Psoas muscle (tissue), 8 donors: ENCODE results near the gene PTGR2. TPM values are rescaled to one million over a fixed set of nuclear protein-coding genes. Genes with fewer than 3 reads are reported as not detected.
"Not testable (repeated sequence)": the region's sequence is repeated elsewhere in the genome, so short reads cannot be mapped to it uniquely, and the experiment has no call there.

Experiments used
- ATAC-seq, 4 donors: fragments of 200-7000 bp; cut with Tn5 transposase; one replicate each; pipeline ENCODE4 v1.9.1; 2020; ENCODE audit warnings: moderate library complexity in 3 of 4, mild to moderate bottlenecking in 2 of 4
- DNase-seq, 2 donors: peaks; one replicate each; pipeline ENCODE4 v3.0.0-alpha.2; 2020
- H3K27ac ChIP-seq: fragments of 200-600 bp; one replicate; pipeline ENCODE4 v1.8.0; 2022
- H3K27me3 ChIP-seq, 3 donors: fragments of 200-600 bp in 1 of 3; one replicate each; pipeline versions ENCODE4 v1.6.1 to v1.8.0; 2013 to 2022; ENCODE audit warnings: low read length in 2 of 3, mild to moderate bottlenecking in 2 of 3, moderate library complexity in 1 of 3; ENCODE audit not compliant: insufficient read depth in 3 of 3
- H3K36me3 ChIP-seq, 2 donors: fragments of 200-600 bp in 1 of 2; one replicate each; pipeline versions ENCODE4 v1.6.1 to v1.8.0; 2013 to 2022; ENCODE audit warnings: low read depth in 1 of 2, mild to moderate bottlenecking in 1 of 2, moderate library complexity in 1 of 2; ENCODE audit not compliant: insufficient read depth in 1 of 2
- H3K4me1 ChIP-seq: fragments of 200-600 bp; one replicate; pipeline ENCODE4 v1.8.0; 2022
- H3K4me3 ChIP-seq: fragments of 200-600 bp; one replicate; pipeline ENCODE4 v1.8.0; 2022; ENCODE audit warnings: mild to moderate bottlenecking
- H3K9me3 ChIP-seq: fragments of 200-600 bp; one replicate; pipeline ENCODE4 v1.8.0; 2022
- WGBS, 3 donors: extraction: QIAGEN DNeasy Blood & Tissue Kit; methylation state at CpG; one replicate each; pipeline versions ENCODE4 v1.1.6 to v1.1.7; 2013; 5-methylcytosine and 5-hydroxymethylcytosine counted together
- intact Hi-C, 2 donors: fragments of 100-400 bp; cut with DNase I; formaldehyde crosslinking; loops; one replicate each; pipeline versions ENCODE4 v1.11.0 to v1.14.2; 2022
- polyA plus RNA-seq, 3 donors: library from polyadenylated mRNA; stranded (reverse); fragments of 200-250 nt; gene quantifications; one replicate each; pipeline ENCODE4 v1.2.3, GENCODE V29; 2013
- total RNA-seq, 4 donors: library from RNA; stranded (reverse); fragmentation: NEBNext Ultra II Directional in 2 of 4; extraction: Animal tissue kit (Norgen Biotek cat#: 25700) in 2 of 4; gene quantifications; one replicate each; pipeline versions ENCODE4 v1.2.1 to v1.2.4, GENCODE V29; 2021 to 2023
- TF ChIP-seq, protein P1 (sequence below): fragments of 200-600 bp; IDR thresholded peaks from one replicate; pipeline ENCODE4 v1.8.0; 2022; ENCODE audit warnings: antibody characterized with exemption
- donor health status: healthy with polysubstance abuse.
- donor health status: DM: no; HTN: no; CAD: no; lungs with moderate emphysema.
- donor health status: Bipolar disorder and iron deficiency.
- donor health status: healthy.
- donor health status: DM: yes; HTN: yes; CAD: no.
- donor health status: DM: no; HTN: no; CAD: no.
- donor health status: DM: no; HTN: no; CAD: no.
- donor health status: DM: yes; HTN: yes; CAD: no.

The PTGR2 gene
- total and polyA plus RNA-seq, 7 donors: 7.9 to 23.8 (median 12.3) TPM

DNA sequence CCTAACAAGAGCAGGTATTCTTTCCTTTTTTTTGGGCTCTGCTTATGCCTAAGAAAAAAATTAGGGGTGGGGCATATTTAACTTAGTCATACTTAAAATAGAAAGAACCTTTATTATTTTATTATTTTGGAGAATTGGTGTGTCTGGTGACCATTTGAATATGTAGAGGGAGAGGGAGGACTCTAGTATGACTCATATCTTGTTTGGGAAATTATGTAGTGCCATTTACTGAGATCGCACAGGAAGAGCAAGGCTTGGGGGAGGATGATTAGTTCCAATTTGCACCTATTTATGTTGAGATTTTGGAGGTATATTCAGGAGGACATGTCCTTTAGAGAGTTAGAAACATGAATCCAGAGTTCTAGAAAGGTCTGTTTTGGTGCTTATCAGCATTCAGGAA is 44.9 kb downstream of the PTGR2 start:
- Histone ChIP-seq H3K4me1 (peaks cover 8% of the 10 kb centered on the region), H3K27me3 (no peaks in the 10 kb centered on the region), H3K4me3 (no peak overlapping the region), H3K27ac (peak overlapping the region; percentile 47), H3K36me3 (peaks cover 23 to 89% of the 10 kb centered on the region in 2 donors), H3K9me3 (no peaks in the 10 kb centered on the region)
- DNase-seq (no peak), ATAC-seq (no peak)
- intact Hi-C loops: loop anchor here in 1 of 2 donors (5.0 kb wide), 1 partner anchor 51 kb away; no protein-coding TSS in a partner anchor
- 89 to 97% (median 89%) methylated on average over 1 of the region's 1 CpG for WGBS, 3 donors
- TF ChIP-seq, protein P1, sequence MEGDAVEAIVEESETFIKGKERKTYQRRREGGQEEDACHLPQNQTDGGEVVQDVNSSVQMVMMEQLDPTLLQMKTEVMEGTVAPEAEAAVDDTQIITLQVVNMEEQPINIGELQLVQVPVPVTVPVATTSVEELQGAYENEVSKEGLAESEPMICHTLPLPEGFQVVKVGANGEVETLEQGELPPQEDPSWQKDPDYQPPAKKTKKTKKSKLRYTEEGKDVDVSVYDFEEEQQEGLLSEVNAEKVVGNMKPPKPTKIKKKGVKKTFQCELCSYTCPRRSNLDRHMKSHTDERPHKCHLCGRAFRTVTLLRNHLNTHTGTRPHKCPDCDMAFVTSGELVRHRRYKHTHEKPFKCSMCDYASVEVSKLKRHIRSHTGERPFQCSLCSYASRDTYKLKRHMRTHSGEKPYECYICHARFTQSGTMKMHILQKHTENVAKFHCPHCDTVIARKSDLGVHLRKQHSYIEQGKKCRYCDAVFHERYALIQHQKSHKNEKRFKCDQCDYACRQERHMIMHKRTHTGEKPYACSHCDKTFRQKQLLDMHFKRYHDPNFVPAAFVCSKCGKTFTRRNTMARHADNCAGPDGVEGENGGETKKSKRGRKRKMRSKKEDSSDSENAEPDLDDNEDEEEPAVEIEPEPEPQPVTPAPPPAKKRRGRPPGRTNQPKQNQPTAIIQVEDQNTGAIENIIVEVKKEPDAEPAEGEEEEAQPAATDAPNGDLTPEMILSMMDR: no peak

DNA sequence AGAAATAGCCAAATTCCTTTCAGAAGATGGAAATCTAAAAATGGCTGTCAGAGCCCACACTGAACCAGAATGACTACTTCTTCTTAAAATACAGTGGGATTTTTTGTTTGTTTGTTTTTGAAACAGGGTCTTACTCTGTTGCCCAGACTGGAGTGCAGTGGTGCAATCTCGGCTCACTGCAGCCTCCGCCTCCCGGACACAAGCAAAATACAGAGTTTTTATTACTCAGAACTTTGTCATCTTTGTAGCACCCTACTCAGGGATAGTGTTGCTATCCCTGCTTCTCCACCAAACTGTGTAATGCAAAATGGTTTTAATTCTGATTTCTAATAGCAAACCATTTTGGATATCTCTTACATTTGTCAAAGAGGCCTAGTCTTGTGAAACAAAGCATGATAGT is 51.4 kb downstream of the PTGR2 start:
- Histone ChIP-seq H3K9me3 (no peaks in the 10 kb centered on the region), H3K27ac (no peak overlapping the region), H3K36me3 (peaks cover 12 to 94% of the 10 kb centered on the region in 2 donors), H3K27me3 (no peaks in the 10 kb centered on the region), H3K4me3 (no peak overlapping the region), H3K4me1 (peaks cover 8% of the 10 kb centered on the region)
- ATAC-seq (no peak), DNase-seq (no peak)
- WGBS, 3 donors: 79 to 85% (median 83%) methylated on average over 3 of the region's 3 CpGs
- TF ChIP-seq, protein P1: no peak
- intact Hi-C loops: no loop called here

DNA sequence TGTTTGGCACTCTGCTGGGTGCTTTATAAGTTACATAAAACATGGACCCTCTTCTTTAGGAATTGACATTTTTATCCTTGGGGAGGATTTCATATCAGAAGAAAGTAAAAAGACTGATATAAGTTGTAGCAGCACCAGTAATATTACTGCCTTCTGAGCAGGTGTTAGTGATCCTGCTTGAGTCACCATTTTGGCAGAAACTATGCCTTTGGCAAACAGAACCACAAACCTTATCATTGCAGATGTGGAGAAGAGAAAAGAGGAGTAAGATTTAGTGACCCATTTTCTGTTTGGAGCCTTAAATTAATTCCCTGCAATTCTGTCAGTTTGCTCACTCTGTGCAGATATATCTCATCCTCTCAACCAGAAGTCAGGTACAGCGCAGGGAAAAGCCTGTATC is 58.0 kb downstream of the PTGR2 start:
- H3K9me3 ChIP-seq: no peaks in the 10 kb centered on the region
- no peaks in the 10 kb centered on the region for H3K4me1 ChIP-seq
- intact Hi-C loops: no loop called here
- H3K36me3 ChIP-seq: peaks cover 23 to 92% of the 10 kb centered on the region in 2 donors
- DNase-seq (no peak), ATAC-seq (no peak)
- TF ChIP-seq, protein P1: no peak
- H3K27ac ChIP-seq: no peak overlapping the region
- 97 to 100% (median 100%) methylated on average over 1 of the region's 1 CpG for WGBS, 3 donors
- no peak overlapping the region for H3K4me3 ChIP-seq
- no peaks in the 10 kb centered on the region for H3K27me3 ChIP-seq

DNA sequence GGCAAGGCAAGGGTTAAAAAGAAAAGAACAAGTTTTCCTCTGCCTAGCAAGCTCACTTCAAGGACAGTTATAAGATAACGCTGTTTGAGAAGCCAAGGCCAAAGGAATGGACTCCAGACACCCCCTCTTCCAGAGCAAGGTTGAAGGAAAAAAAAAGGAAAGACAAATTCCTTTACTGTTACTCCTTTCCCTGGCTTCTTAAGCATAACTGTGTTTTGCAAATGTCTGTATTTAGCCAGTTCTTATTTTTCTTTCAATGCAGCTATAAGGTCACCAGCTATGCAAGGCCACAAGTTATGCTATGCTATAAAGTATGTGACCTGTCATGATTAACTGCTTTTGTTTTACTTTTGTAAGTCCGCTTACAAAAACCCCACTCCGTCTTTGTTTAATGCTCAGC is 61.6 kb downstream of the PTGR2 start:
- Histone ChIP-seq H3K4me1 (peaks cover 10% of the 10 kb centered on the region), H3K4me3 (no peak overlapping the region), H3K27ac (no peak overlapping the region), H3K27me3 (no peaks in the 10 kb centered on the region), H3K36me3 (peaks cover 19 to 77% of the 10 kb centered on the region in 2 donors), H3K9me3 (no peaks in the 10 kb centered on the region)
- TF ChIP-seq, protein P1: no peak
- DNase-seq: no peak
- intact Hi-C loops: no loop called here
- WGBS, 3 donors: 90 to 93% (median 90%) methylated on average over 3 of the region's 3 CpGs
- no peak for ATAC-seq

DNA sequence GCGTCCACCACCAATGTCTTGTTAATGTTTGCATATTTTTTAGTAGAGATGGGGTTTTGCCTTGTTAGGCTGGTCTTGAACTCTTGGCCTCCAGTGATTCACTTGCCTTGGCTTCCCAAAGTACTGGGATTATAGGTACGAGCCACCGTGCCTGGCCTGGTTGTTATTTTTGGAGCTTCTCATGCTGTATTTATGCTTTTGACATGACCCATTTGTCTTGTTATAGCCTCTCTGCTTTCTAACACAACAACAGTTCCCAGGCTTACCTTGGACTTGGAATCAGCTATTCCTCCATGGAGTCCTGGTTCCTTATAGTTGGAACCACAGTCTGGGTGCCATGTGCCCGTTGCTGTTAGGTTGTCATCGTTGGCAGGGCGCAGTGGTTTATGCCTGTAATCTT is 64.7 kb downstream of the PTGR2 start:
- Histone ChIP-seq H3K9me3 (no peaks in the 10 kb centered on the region), H3K27me3 (no peaks in the 10 kb centered on the region), H3K4me1 (peaks cover 10% of the 10 kb centered on the region), H3K27ac (peak overlapping the region; percentile 9), H3K4me3 (no peak overlapping the region), H3K36me3 (peaks cover 4 to 74% of the 10 kb centered on the region in 2 donors)
- DNase-seq (no peak), ATAC-seq (peak in 2 of 4 donors; percentile 75 to 82)
- intact Hi-C loops: no loop called here
- 57 to 76% (median 57%) methylated on average over 6 of the region's 6 CpGs for WGBS, 3 donors
- TF ChIP-seq, protein P1: no peak

DNA sequence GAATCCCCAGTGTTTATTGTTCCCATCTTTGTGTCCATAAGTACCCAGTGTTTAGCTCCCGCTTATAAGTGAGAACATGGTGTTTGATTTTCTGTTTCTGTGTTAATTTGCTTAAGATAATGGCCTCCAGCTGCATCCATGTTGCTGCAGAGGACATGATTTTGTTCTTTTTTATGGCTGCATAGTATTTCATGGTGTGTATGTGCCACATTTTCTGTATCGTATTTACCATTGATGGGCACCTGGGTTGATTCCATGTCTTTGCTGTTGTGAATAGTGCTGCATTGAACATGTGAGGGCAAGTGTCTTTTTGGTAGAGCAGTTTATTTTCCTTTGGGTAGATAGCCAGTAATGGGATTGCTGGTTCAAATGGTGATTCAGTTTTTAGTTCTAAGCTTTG is 67.8 kb downstream of the PTGR2 start:
- H3K27me3 ChIP-seq, H3K9me3 ChIP-seq, ATAC-seq, H3K27ac ChIP-seq, DNase-seq, intact Hi-C loops, H3K4me3 ChIP-seq, H3K4me1 ChIP-seq: not testable (repeated sequence)
- 96 to 99% (median 97%) methylated on average over 2 of the region's 2 CpGs for WGBS, 3 donors
- H3K36me3 ChIP-seq: peaks cover 4 to 79% of the 10 kb centered on the region in 2 donors
